Fibroblast of pulmonary artery (primary cell): ENCODE results near the gene TSPAN1.
A peak's percentile ranks its signal among the peaks of the same experiment; 100 is the strongest.

Experiments
- DNase-seq: peaks from one replicate; pipeline ENCODE4 v3.0.0-alpha.2; 2010; ENCODE audit warnings: low read depth
- H3K4me3 ChIP-seq: replicated peaks from 2 replicates; pipeline ENCODE4 v1.5.1; 2011; ENCODE audit warnings: low read depth, mild to moderate bottlenecking, control low read depth, low read length, moderate library complexity
- TF ChIP-seq, protein P1 (sequence below): IDR thresholded peaks from 2 replicates; pipeline ENCODE4 v1.5.1; 2011; ENCODE audit warnings: mild to moderate bottlenecking, control low read depth, low read length, inconsistent platforms; ENCODE audit errors: missing control alignments

Gene TSPAN1, protein sequence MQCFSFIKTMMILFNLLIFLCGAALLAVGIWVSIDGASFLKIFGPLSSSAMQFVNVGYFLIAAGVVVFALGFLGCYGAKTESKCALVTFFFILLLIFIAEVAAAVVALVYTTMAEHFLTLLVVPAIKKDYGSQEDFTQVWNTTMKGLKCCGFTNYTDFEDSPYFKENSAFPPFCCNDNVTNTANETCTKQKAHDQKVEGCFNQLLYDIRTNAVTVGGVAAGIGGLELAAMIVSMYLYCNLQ

DNA sequence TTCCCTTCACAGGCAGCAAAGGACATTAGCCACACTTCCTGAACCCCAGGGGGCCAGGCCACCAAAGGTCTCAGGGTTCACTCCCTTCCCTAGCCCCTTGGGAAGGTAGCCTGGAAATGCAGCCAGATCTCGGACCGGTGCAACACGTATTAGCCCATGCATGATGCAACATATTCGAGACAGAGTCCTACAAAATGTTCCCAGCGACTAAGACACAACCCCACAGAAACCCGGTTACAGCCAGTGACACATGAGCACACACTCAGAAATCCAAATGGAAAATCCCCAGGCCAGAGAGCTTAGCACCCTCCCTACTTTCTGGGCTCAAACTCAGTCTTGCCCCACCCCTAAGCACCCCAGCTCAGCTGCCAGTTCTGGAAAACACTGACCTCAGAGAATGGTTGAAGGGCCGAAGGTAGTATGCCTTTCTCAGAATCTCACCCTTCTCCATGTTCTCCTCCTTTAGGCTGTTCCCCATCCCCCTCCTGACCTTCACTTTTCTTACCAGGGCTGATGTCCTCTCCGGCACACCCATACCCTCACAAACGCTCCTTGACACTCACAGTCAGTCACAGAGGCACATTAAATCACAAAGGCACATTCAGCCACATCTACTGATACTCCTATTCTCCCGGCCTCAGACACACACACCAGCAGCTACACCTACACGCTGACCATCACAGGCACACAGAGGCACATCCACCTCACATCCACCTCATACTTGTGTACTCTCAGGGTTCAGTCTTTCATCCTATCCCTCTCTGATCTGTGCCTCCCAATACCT, at the start of gene TSPAN1:
Gene TSPAN1, plus strand, starts transcription at position 640 of the 784 bp plus-strand sequence. CDS start 6,021 bp downstream, outside the sequence.
- TF ChIP-seq, protein P1, sequence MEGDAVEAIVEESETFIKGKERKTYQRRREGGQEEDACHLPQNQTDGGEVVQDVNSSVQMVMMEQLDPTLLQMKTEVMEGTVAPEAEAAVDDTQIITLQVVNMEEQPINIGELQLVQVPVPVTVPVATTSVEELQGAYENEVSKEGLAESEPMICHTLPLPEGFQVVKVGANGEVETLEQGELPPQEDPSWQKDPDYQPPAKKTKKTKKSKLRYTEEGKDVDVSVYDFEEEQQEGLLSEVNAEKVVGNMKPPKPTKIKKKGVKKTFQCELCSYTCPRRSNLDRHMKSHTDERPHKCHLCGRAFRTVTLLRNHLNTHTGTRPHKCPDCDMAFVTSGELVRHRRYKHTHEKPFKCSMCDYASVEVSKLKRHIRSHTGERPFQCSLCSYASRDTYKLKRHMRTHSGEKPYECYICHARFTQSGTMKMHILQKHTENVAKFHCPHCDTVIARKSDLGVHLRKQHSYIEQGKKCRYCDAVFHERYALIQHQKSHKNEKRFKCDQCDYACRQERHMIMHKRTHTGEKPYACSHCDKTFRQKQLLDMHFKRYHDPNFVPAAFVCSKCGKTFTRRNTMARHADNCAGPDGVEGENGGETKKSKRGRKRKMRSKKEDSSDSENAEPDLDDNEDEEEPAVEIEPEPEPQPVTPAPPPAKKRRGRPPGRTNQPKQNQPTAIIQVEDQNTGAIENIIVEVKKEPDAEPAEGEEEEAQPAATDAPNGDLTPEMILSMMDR, result no peak
- no peak within 1 kb of the TSS for H3K4me3 ChIP-seq
- DNase-seq, result peak; percentile 17

DNA sequence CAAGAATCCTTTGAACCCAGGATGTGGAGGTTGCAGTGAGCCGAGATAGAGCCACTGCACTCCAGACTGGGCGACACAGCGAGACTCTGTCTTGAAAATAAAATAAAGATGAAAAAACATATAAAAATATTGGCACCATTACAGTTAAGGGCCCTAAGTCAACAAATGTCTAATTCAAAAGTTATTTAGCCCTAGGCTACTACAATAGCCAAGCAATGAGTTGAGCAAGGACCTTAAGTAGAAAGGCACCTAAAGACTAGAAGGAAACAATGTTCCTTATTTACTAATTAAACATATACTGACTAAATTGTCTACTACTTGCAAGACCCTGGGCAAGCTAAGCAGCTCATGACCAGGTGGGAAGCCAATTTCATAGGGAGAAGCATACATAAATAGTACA, 46.5 kb upstream of the TSPAN1 start:
- TF ChIP-seq, protein P1, result no peak
- no peak for DNase-seq
- no peak overlapping the region for H3K4me3 ChIP-seq

DNA sequence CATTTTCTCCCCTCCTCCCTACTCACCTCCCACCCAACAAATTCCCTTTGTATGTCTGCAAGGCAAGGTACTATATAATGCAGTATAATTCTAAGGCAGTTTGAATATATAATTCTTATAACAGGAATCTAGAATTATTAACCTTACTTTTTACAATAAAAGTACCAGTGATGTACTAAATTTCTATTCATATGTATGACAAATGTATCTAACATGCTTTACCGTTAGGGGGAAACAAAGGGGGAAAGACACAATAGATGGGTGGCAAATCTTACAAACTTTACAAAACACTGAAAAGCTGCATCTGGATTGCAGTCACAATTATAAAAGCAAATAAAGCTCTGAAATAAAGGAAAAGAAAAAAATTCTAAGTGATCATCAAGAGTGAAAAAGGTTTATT, 44.8 kb upstream of the TSPAN1 start:
- TF ChIP-seq, protein P1, result no peak
- peak overlapping the region; percentile 81 for H3K4me3 ChIP-seq
- no peak for DNase-seq

DNA sequence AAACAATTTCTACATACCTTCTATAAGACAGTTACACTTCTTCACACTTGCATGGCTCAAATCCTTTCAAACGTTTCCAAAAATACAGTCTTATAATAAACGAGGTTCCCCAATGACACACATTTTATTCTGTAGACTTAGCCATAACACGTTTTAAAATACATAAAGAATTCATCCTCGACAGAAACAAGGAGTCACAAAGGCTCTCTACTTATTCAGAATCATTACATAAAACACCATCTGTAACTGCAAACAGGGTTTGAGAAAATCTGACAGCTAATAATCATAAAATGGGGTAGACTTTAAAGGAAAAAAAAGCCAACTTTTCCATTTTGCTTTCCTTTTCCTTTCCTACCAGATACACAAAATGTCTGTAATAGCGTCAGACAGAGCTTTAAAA, 44.3 kb upstream of the TSPAN1 start:
- TF ChIP-seq, protein P1, result no peak
- DNase-seq, result no peak
- peak overlapping the region; percentile 81 for H3K4me3 ChIP-seq

DNA sequence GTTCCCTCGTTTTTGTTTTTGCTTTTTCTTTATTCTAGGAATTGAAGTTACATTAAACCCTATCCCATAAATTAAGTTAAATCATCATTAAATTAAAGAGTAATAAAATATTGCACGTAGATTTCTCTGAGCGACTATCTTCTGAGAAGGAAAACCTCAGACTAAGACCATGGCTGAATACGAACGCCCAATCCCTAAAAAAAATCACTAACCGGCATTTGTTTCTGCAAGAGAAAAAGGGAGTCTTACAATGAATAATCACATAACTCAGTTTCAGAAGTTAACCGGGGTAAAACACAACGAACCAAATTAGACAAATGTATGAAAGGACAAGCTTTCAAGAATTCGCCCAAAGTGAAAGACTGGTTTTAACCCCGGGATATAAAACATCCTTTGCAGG, 43.8 kb upstream of the TSPAN1 start:
- H3K4me3 ChIP-seq, result peak overlapping the region; percentile 81
- TF ChIP-seq, protein P1, result no peak
- peak; percentile 23 for DNase-seq

DNA sequence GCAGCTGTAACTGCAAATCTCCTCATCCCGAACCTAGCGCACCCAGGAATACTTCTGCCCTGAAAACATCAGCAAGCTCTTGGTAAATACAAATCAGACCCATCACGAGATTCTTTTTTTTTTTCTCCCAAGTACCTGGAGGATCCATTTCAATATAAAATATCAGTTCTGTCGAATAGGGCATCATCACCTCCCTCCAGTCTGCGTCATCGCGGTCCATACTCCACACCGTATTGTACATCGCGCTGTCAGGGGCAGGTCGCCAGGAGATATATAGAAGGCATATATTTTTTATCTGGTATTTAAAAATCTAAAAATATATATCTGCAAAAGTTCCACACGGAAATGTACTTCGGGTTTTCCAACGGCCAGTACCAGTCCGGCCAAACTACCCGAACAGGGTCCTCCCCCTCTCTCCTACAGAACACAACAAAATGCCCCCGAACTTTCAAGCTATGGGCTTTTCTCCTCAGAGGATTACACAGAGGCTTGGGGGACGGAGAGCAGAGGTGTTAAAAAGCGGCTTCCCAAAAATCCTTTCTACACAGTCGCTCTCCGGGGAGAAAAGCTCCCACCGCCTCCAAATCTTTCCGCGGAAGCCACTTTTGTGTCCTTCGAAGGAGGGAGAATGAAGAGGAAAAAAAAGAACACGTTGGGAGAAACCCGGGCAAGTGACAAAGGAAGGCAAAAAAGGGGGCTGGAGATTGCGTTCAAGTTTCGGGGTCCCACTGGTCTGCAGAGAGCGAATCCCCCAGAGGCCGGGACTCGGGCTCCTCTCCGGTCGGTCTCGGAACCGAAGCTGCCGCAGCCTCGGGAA, 43.0 kb upstream of the TSPAN1 start:
- H3K4me3 ChIP-seq, result peak overlapping the region; percentile 81
- TF ChIP-seq, protein P1, result no peak
- peak; percentile 21 for DNase-seq
